GM23338 (cell line): ENCODE results near the gene UBQLNL. TPM values are rescaled to one million over a fixed set of nuclear protein-coding genes. Genes with fewer than 3 reads are reported as not detected.

Source experiments
- ATAC-seq: fragments of 200-7000 bp; cut with Tn5 transposase; 3 replicates; pipeline ENCODE4 v1.9.1; 2020
- DNase-seq: peaks from one replicate; pipeline ENCODE4 v3.0.0-alpha.2; 2015; ENCODE audit warnings: low spot score
- H2AFZ ChIP-seq: fragments of 200-600 bp; sonication (generic); 2 replicates; pipeline ENCODE4 v1.8.0; 2016; ENCODE audit warnings: antibody characterized with exemption, mild to moderate bottlenecking, moderate library complexity
- H3F3A ChIP-seq: fragments of 200-600 bp; sonication (generic); replicated peaks from 2 replicates; pipeline ENCODE4 v1.8.0; 2017; ENCODE audit warnings: antibody characterized with exemption, mixed run types, low read depth
- H3K27ac ChIP-seq: fragments of 200-600 bp; sonication (generic); 2 replicates; pipeline ENCODE4 v1.6.1; 2016; ENCODE audit warnings: low read depth
- H3K27me3 ChIP-seq: fragments of 200-600 bp; sonication (generic); 2 replicates; pipeline ENCODE4 v1.8.0; 2016; ENCODE audit warnings: mild to moderate bottlenecking, mixed run types, moderate library complexity; ENCODE audit not compliant: insufficient read depth
- H3K36me3 ChIP-seq: fragments of 200-600 bp; sonication (generic); 2 replicates; pipeline ENCODE4 v1.8.0; 2016; ENCODE audit warnings: mild to moderate bottlenecking; ENCODE audit not compliant: insufficient read depth
- H3K4me1 ChIP-seq: fragments of 200-600 bp; sonication (generic); 2 replicates; pipeline ENCODE4 v1.8.0; 2016; ENCODE audit warnings: mild to moderate bottlenecking, moderate library complexity; ENCODE audit not compliant: insufficient read depth
- H3K4me2 ChIP-seq: fragments of 200-600 bp; sonication (generic); 2 replicates; pipeline ENCODE4 v1.7.1; 2017; ENCODE audit warnings: mixed run types
- H3K4me3 ChIP-seq: fragments of 200-600 bp; sonication (generic); 2 replicates; pipeline ENCODE4 v1.6.1; 2016; ENCODE audit warnings: mixed run types
- H3K79me2 ChIP-seq: fragments of 200-600 bp; sonication (generic); replicated peaks from 2 replicates; pipeline ENCODE4 v1.8.0; 2017; ENCODE audit warnings: mild to moderate bottlenecking; ENCODE audit not compliant: insufficient read depth
- H3K9me2 ChIP-seq: fragments of 200-600 bp; sonication (generic); 2 replicates; pipeline ENCODE4 v1.8.0; 2017; ENCODE audit not compliant: insufficient read depth
- H4K20me1 ChIP-seq: fragments of 200-600 bp; sonication (generic); replicated peaks from 2 replicates; pipeline ENCODE4 v1.8.0; 2017; ENCODE audit warnings: mild to moderate bottlenecking; ENCODE audit not compliant: insufficient read depth
- H3K27ac Mint-ChIP-seq: 2 replicates; pipeline ENCODE4 v1.8.0; 2020; ENCODE audit warnings: inconsistent platforms, mild to moderate bottlenecking, moderate library complexity, mixed read lengths
- H3K27me3 Mint-ChIP-seq: 3 replicates; pipeline ENCODE4 v1.8.0; 2022; ENCODE audit warnings: low read depth, mild to moderate bottlenecking, moderate library complexity, mixed read lengths, inconsistent platforms; ENCODE audit not compliant: insufficient read depth, poor library complexity
- H3K36me3 Mint-ChIP-seq: 3 replicates; pipeline ENCODE4 v1.8.0; 2021; ENCODE audit warnings: low read depth, mild to moderate bottlenecking, inconsistent platforms, moderate library complexity, mixed read lengths
- H3K4me1 Mint-ChIP-seq: 3 replicates; pipeline ENCODE4 v1.8.0; 2020; ENCODE audit warnings: mild to moderate bottlenecking, inconsistent platforms, mixed read lengths
- H3K4me3 Mint-ChIP-seq: 3 replicates; pipeline ENCODE4 v1.8.0; 2021; ENCODE audit warnings: moderate library complexity, mild to moderate bottlenecking, inconsistent platforms, mixed read lengths
- H3K9me3 Mint-ChIP-seq: 3 replicates; pipeline ENCODE4 v1.8.0; 2020; ENCODE audit warnings: moderate library complexity, mild to moderate bottlenecking, inconsistent platforms, mixed read lengths
- CREB1 ChIP-seq: fragments of 250-450 bp; sonication (Bioruptor Pico); IDR thresholded peaks from 2 replicates; pipeline ENCODE4 v1.5.0; 2020; ENCODE audit warnings: low read depth, mild to moderate bottlenecking, moderate library complexity
- CTCF ChIP-seq, 2 experiments: fragments of 200-600 bp in 1 of 2; sonication (generic) in 1 of 2; conservative IDR thresholded peaks; 2 replicates each; pipeline versions ENCODE4 v1.5.1 to v1.6.1; 2016 to 2017; ENCODE audit warnings: antibody characterized with exemption in 2 of 2, low read depth in 2 of 2, mild to moderate bottlenecking in 2 of 2, moderate library complexity in 1 of 2
- EZH2 ChIP-seq: fragments of 200-600 bp; sonication (generic); IDR thresholded peaks from one replicate; pipeline ENCODE4 v1.8.0; 2017; ENCODE audit warnings: antibody characterized with exemption, mild to moderate bottlenecking, low read depth; ENCODE audit not compliant: unreplicated experiment
- EZH2phosphoT487 ChIP-seq: fragments of 200-600 bp; sonication (generic); IDR thresholded peaks from one replicate; pipeline ENCODE4 v1.8.1; 2018; ENCODE audit warnings: antibody characterized with exemption; ENCODE audit not compliant: unreplicated experiment
- JUNB ChIP-seq: IDR thresholded peaks from one replicate; pipeline ENCODE4 v1.6.1; 2016; ENCODE audit warnings: antibody characterized with exemption; ENCODE audit not compliant: unreplicated experiment
- POLR2AphosphoS5 ChIP-seq: IDR thresholded peaks from 2 replicates; pipeline ENCODE4 v1.6.1; 2016; ENCODE audit warnings: antibody characterized with exemption, low read depth
- STAT1 ChIP-seq: IDR thresholded peaks from one replicate; pipeline ENCODE4 v1.6.1; 2016; ENCODE audit warnings: antibody characterized with exemption; ENCODE audit not compliant: unreplicated experiment
- ZNF114 ChIP-seq: fragments of 250-450 bp; sonication (Bioruptor Pico); IDR thresholded peaks from 2 replicates; pipeline ENCODE4 v1.5.0; 2020; ENCODE audit warnings: mild to moderate bottlenecking, moderate library complexity
- ZNF331 ChIP-seq: fragments of 250-450 bp; sonication (Bioruptor Pico); IDR thresholded peaks from 2 replicates; pipeline ENCODE4 v1.5.0; 2020; ENCODE audit warnings: low read depth, mild to moderate bottlenecking, moderate library complexity
- polyA plus RNA-seq: library from polyadenylated mRNA; unstranded; fragments of >200 nt; fragmentation: Nextera tagmentation; extraction: Ambion mirVana; gene quantifications from 2 replicates; pipeline ENCODE4 v1.2.1, GENCODE V29; 2016
- total RNA-seq: library from RNA; depleted of rRNA; stranded (reverse); fragments of >200 nt; shearing (Covaris generic); gene quantifications from 2 replicates; pipeline ENCODE4 v1.2.3, GENCODE V29; 2014
- TF ChIP-seq, protein P1 (sequence below): IDR thresholded peaks from 2 replicates; pipeline ENCODE4 v1.6.1; 2016; ENCODE audit warnings: antibody characterized with exemption
- TF ChIP-seq, protein P2 (sequence below): IDR thresholded peaks from one replicate; pipeline ENCODE4 v1.6.1; 2018; ENCODE audit warnings: antibody characterized with exemption; ENCODE audit not compliant: unreplicated experiment

UBQLNL gene
- total and polyA plus RNA-seq, 2 experiments from 2014 or later: 0.52 TPM; not detected in 1

DNA sequence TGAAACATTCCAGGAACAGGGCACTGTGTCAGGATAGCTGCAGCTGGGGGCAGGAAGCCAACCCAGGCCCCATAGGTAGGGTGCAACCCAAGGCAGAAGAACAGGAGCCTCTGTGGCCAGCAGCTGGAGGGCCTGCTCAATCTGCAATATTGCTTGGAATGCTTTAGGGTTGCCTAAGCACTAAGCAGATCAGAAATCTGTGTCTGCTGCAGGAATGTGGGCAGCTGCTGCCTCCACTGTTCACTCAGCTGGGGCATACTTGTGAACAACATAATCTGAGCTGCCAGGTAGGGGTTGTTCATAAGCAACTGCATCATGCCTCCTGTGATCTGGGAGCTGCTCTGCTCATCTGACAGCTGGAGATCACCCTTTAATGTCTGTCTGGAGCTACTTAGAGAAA lies 1.7 kb downstream of the UBQLNL start:
- no peak overlapping the region for H3K4me3 ChIP-seq
- no peaks in the 10 kb centered on the region for H3F3A ChIP-seq
- H3K27ac ChIP-seq: no peak overlapping the region
- H3K9me2 ChIP-seq: no peaks in the 10 kb centered on the region
- H4K20me1 ChIP-seq: no peaks in the 10 kb centered on the region
- ATAC-seq (no peak), DNase-seq (no peak)
- H3K4me3 Mint-ChIP-seq: no peak overlapping the region
- H3K36me3 Mint-ChIP-seq: no peaks in the 10 kb centered on the region
- no peak overlapping the region for H2AFZ ChIP-seq
- H3K4me1 Mint-ChIP-seq: peaks cover 7% of the 10 kb centered on the region
- no peaks in the 10 kb centered on the region for H3K4me1 ChIP-seq
- H3K4me2 ChIP-seq: no peak overlapping the region
- H3K27me3 Mint-ChIP-seq: peaks cover 2% of the 10 kb centered on the region
- TF ChIP-seq JUNB (no peak), ZNF331 (CRISPR knock-in tag) (no peak), CREB1 (no peak), POLR2AphosphoS5 (no peak), CTCF (conservative IDR thresholded peaks at IDR 0.05; ENCODE audit: low read depth in 2 of 2) (no peak), STAT1 (no peak), EZH2phosphoT487 (no peak)
- TF ChIP-seq, protein P1, sequence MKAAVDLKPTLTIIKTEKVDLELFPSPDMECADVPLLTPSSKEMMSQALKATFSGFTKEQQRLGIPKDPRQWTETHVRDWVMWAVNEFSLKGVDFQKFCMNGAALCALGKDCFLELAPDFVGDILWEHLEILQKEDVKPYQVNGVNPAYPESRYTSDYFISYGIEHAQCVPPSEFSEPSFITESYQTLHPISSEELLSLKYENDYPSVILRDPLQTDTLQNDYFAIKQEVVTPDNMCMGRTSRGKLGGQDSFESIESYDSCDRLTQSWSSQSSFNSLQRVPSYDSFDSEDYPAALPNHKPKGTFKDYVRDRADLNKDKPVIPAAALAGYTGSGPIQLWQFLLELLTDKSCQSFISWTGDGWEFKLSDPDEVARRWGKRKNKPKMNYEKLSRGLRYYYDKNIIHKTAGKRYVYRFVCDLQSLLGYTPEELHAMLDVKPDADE: no peak
- TF ChIP-seq, protein P2, sequence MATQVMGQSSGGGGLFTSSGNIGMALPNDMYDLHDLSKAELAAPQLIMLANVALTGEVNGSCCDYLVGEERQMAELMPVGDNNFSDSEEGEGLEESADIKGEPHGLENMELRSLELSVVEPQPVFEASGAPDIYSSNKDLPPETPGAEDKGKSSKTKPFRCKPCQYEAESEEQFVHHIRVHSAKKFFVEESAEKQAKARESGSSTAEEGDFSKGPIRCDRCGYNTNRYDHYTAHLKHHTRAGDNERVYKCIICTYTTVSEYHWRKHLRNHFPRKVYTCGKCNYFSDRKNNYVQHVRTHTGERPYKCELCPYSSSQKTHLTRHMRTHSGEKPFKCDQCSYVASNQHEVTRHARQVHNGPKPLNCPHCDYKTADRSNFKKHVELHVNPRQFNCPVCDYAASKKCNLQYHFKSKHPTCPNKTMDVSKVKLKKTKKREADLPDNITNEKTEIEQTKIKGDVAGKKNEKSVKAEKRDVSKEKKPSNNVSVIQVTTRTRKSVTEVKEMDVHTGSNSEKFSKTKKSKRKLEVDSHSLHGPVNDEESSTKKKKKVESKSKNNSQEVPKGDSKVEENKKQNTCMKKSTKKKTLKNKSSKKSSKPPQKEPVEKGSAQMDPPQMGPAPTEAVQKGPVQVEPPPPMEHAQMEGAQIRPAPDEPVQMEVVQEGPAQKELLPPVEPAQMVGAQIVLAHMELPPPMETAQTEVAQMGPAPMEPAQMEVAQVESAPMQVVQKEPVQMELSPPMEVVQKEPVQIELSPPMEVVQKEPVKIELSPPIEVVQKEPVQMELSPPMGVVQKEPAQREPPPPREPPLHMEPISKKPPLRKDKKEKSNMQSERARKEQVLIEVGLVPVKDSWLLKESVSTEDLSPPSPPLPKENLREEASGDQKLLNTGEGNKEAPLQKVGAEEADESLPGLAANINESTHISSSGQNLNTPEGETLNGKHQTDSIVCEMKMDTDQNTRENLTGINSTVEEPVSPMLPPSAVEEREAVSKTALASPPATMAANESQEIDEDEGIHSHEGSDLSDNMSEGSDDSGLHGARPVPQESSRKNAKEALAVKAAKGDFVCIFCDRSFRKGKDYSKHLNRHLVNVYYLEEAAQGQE: no peak
- no peak overlapping the region for H3K27ac Mint-ChIP-seq
- H3K27me3 ChIP-seq: no peaks in the 10 kb centered on the region
- no peaks in the 10 kb centered on the region for H3K36me3 ChIP-seq
- no peaks in the 10 kb centered on the region for H3K79me2 ChIP-seq
- H3K9me3 Mint-ChIP-seq: no peaks in the 10 kb centered on the region

DNA sequence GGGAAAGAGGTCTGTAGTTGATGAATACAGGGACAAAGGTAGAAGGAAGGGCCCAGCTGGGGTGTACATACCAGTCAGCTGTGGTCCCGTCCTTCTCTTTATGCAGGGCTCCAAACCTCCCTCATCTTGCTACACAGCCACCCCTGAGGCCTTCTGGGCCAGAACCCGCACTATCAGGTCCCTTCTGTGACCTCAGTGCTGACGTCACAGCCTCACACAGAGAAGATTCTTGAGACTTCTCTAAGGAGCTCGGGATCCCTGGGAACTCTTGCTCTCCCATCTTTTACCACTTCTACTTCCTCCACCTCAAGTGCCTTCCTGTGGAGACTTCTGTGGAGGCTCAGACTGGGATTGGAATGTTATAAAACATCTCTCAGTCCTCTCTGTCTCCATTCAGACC lies 6.7 kb downstream of the UBQLNL start, which contains the start of gene UBQLN3:
Gene UBQLN3 (minus strand): TSS at position 155 of the 400 bp plus-strand sequence. CDS start 399 bp downstream, outside the sequence.
- Histone ChIP-seq H3K4me1 (no peaks in the 10 kb centered on the region), H3K36me3 (no peaks in the 10 kb centered on the region), H4K20me1 (no peaks in the 10 kb centered on the region), H2AFZ (no peak within 1 kb of the TSS), H3K9me2 (no peaks in the 10 kb centered on the region; the same call in 1 of the 2 replicates), H3K79me2 (no peaks in the 10 kb centered on the region), H3K27me3 (no peaks in the 10 kb centered on the region), H3K4me3 (no peak within 1 kb of the TSS), H3F3A (no peaks in the 10 kb centered on the region), H3K4me2 (no peak within 1 kb of the TSS), H3K27ac (no peak within 1 kb of the TSS)
- Mint-ChIP-seq H3K9me3 (no peaks in the 10 kb centered on the region), H3K27ac (no peak within 1 kb of the TSS), H3K27me3 (peaks cover 6% of the 10 kb centered on the region), H3K4me3 (no peak within 1 kb of the TSS), H3K36me3 (no peaks in the 10 kb centered on the region), H3K4me1 (peaks cover 7% of the 10 kb centered on the region)
- ATAC-seq (no peak), DNase-seq (no peak)
- no peak for TF ChIP-seq ZNF114 (CRISPR knock-in tag)
- TF ChIP-seq POLR2AphosphoS5: no peak
- no peak for TF ChIP-seq EZH2
- TF ChIP-seq, protein P1: no peak
